HCT116 (cell line): ENCODE data around the gene KRTAP10-1. TPM values are rescaled to one million over a fixed set of nuclear protein-coding genes. Genes with fewer than 3 reads are reported as not detected.

Source experiments
- ATAC-seq: fragments of 200-7000 bp; cut with Tn5 transposase; 2 replicates; pipeline ENCODE4 v1.9.1; 2020; ENCODE audit warnings: mild to moderate bottlenecking, moderate library complexity
- BruUV-seq: library from RNA; stranded (reverse); fragments of 400-500 nt; replicated peaks from 2 replicates; lab custom pipeline; 2021; lab: Mats Ljungman, UMichigan
- CTCF ChIA-PET: fragments of 300-600 bp; sonication (Branson Sonifier 250); formaldehyde crosslinking; loops from one replicate; lab custom pipeline; 2021; ENCODE audit warnings: antibody characterized with exemption; lab: Charles Lee
- POLR2A ChIA-PET: fragments of 300-600, 350-600 bp; sonication (Branson Sonifier 250); formaldehyde crosslinking; loops from one replicate; lab custom pipeline; 2021; ENCODE audit warnings: antibody characterized with exemption; lab: Charles Lee
- RAD21 ChIA-PET, 2 experiments: fragments of 300-600 bp; sonication (Branson Sonifier 250); formaldehyde crosslinking; loops; one replicate each; lab custom pipeline; 2023; ENCODE audit warnings: low total read pairs in 2 of 2; ENCODE audit not compliant: uncharacterized antibody in 2 of 2, unreplicated experiment in 2 of 2, low non-redundant PET in 1 of 2; lab: Charles Lee
- DNase-seq: peaks from one replicate; pipeline ENCODE4 v3.0.0-alpha.2; 2010; ENCODE audit warnings: low read depth, low spot score
- H2AFZ ChIP-seq: fragments of 200-600 bp; shearing (Covaris generic), sonication (generic); 2 replicates; pipeline ENCODE4 v1.6.1; 2017; ENCODE audit warnings: low read depth, mixed run types, mixed read lengths, antibody characterized with exemption, low read length; ENCODE audit not compliant: poor library complexity, severe bottlenecking
- H3K27ac ChIP-seq: 2 replicates; pipeline ENCODE4 v1.5.1; 2012; ENCODE audit warnings: low read depth, low read length
- H3K27me3 ChIP-seq: fragments of 200-600 bp; sonication (generic); 2 replicates; pipeline ENCODE4 v1.6.1; 2016; ENCODE audit warnings: mixed run types, low read length, mixed read lengths; ENCODE audit not compliant: insufficient read depth
- H3K36me3 ChIP-seq, 2 experiments: fragments of 200-500 bp in 1 of 2; fragments of 200-600 bp in 1 of 2; sonication (Bioruptor generic) in 1 of 2; sonication (generic) in 1 of 2; 2 replicates each; pipeline versions ENCODE4 v1.5.1 to v1.6.1; 2014 to 2016; ENCODE audit warnings: low read length in 2 of 2, inconsistent platforms in 1 of 2, mixed read lengths in 1 of 2, mixed run types in 1 of 2; ENCODE audit not compliant: insufficient read depth in 2 of 2, control insufficient read depth in 1 of 2
- H3K4me1 ChIP-seq, 2 experiments: fragments of 200-600 bp in 1 of 2; sonication (generic) in 1 of 2; 2 replicates each; pipeline versions ENCODE4 v1.5.1 to v1.6.1; 2012 to 2017; ENCODE audit warnings: low read length in 2 of 2, inconsistent platforms in 1 of 2, mild to moderate bottlenecking in 1 of 2, mixed read lengths in 1 of 2, mixed run types in 1 of 2, moderate library complexity in 1 of 2; ENCODE audit not compliant: insufficient read depth in 2 of 2, control insufficient read depth in 1 of 2
- H3K4me2 ChIP-seq: fragments of 200-600 bp; sonication (generic); 2 replicates; pipeline ENCODE4 v1.6.1; 2017; ENCODE audit warnings: mixed run types, low read length, mixed read lengths
- H3K4me3 ChIP-seq, 2 experiments: fragments of 200-600 bp in 1 of 2; sonication (generic) in 1 of 2; replicated peaks in 1 of 2; 2 replicates each; pipeline ENCODE4 v1.5.1; 2011 to 2016; ENCODE audit warnings: low read length in 2 of 2, control low read depth in 1 of 2, low read depth in 1 of 2, mild to moderate bottlenecking in 1 of 2, mixed read lengths in 1 of 2, mixed run types in 1 of 2
- H3K79me2 ChIP-seq: fragments of 200-600 bp; sonication (generic); 2 replicates; pipeline ENCODE4 v1.6.1; 2017; ENCODE audit warnings: mild to moderate bottlenecking, mixed run types, low read length, moderate library complexity, mixed read lengths; ENCODE audit not compliant: insufficient read depth
- H3K9ac ChIP-seq: fragments of 200-600 bp; sonication (generic); 2 replicates; pipeline ENCODE4 v1.6.1; 2016; ENCODE audit warnings: low read length, mixed read lengths
- H3K9me2 ChIP-seq: fragments of 200-600 bp; sonication (generic), shearing (Covaris generic); 2 replicates; pipeline ENCODE4 v1.6.1; 2017; ENCODE audit warnings: mixed run types, mild to moderate bottlenecking, moderate library complexity; ENCODE audit not compliant: insufficient read depth
- H3K9me3 ChIP-seq, 2 experiments: fragments of 200-500 bp in 1 of 2; fragments of 200-600 bp in 1 of 2; sonication (Bioruptor generic) in 1 of 2; sonication (generic) in 1 of 2; 2 replicates each; pipeline ENCODE4 v1.6.1; 2014 to 2017; ENCODE audit warnings: low read length in 2 of 2, mixed read lengths in 2 of 2, inconsistent platforms in 1 of 2, low read depth in 1 of 2, mild to moderate bottlenecking in 1 of 2, mixed run types in 1 of 2, moderate library complexity in 1 of 2; ENCODE audit not compliant: control insufficient read depth in 1 of 2, insufficient read depth in 1 of 2
- H4K20me1 ChIP-seq: fragments of 200-600 bp; sonication (generic), shearing (Covaris generic); 2 replicates; pipeline ENCODE4 v1.6.1; 2017; ENCODE audit warnings: mixed run types, mild to moderate bottlenecking, moderate library complexity; ENCODE audit not compliant: insufficient read depth
- CBX3 ChIP-seq: IDR thresholded peaks from 2 replicates; pipeline ENCODE4 v1.6.1; 2012; ENCODE audit warnings: low read depth
- CEBPB ChIP-seq: IDR thresholded peaks from 2 replicates; pipeline ENCODE4 v1.6.1; 2012; ENCODE audit warnings: low read depth
- ELF1 ChIP-seq: IDR thresholded peaks from 2 replicates; pipeline ENCODE4 v1.6.1; 2012; ENCODE audit warnings: low read depth, borderline replicate concordance
- EZH2phosphoT487 ChIP-seq: fragments of 200-600 bp; IDR thresholded peaks from 2 replicates; pipeline ENCODE4 v1.6.1; 2018; ENCODE audit warnings: antibody characterized with exemption, borderline replicate concordance
- POLR2A ChIP-seq: IDR thresholded peaks from 2 replicates; pipeline ENCODE4 v1.7.0; 2011; ENCODE audit warnings: borderline replicate concordance; ENCODE audit not compliant: insufficient read depth, insufficient read length; ENCODE audit errors: extremely low read depth
- POLR2AphosphoS5 ChIP-seq: IDR thresholded peaks from 2 replicates; pipeline ENCODE4 v1.6.1; 2011; ENCODE audit warnings: mild to moderate bottlenecking, low read depth, low read length, moderate library complexity
- SIN3A ChIP-seq: IDR thresholded peaks from 2 replicates; pipeline ENCODE4 v1.6.1; 2012; ENCODE audit warnings: low read depth
- SRF ChIP-seq: IDR thresholded peaks from 2 replicates; pipeline ENCODE4 v1.6.1; 2012; ENCODE audit warnings: low read depth
- YY1 ChIP-seq: IDR thresholded peaks from 2 replicates; pipeline ENCODE4 v1.6.1; 2011; ENCODE audit warnings: low read length, low read depth, moderate library complexity, mild to moderate bottlenecking; ENCODE audit not compliant: insufficient replicate concordance; ENCODE audit errors: extremely low read depth
- ZFX ChIP-seq: fragments of 450-650 bp; IDR thresholded peaks from 2 replicates; pipeline ENCODE4 v1.6.1; 2017
- ZNF274 ChIP-seq: fragments of 200-500 bp; sonication (Bioruptor generic); IDR thresholded peaks from 2 replicates; pipeline ENCODE4 v1.6.1; 2014; ENCODE audit warnings: mild to moderate bottlenecking, low read depth, low read length, inconsistent platforms
- intact Hi-C: fragments of 100-400 bp; cut with micrococcal nuclease; formaldehyde crosslinking; loops from 2 replicates; pipeline ENCODE4 v1.10.0; 2022
- total RNA-seq: library from RNA; stranded (reverse); gene quantifications from one replicate; pipeline ENCODE4 v1.2.1, GENCODE V29; 2021; ENCODE audit not compliant: unreplicated experiment
- TF ChIP-seq, protein P1 (sequence below): IDR thresholded peaks from 2 replicates; pipeline ENCODE4 v1.6.1; 2011; ENCODE audit warnings: mild to moderate bottlenecking, low read length, moderate library complexity; ENCODE audit not compliant: insufficient replicate concordance; ENCODE audit errors: extremely low read depth
- TF ChIP-seq, protein P2 (sequence below): IDR thresholded peaks from 2 replicates; pipeline ENCODE4 v1.6.1; 2012; ENCODE audit warnings: low read depth

KRTAP10-1 gene
- total RNA-seq, 1 experiment from 2014 or later: not detected

DNA sequence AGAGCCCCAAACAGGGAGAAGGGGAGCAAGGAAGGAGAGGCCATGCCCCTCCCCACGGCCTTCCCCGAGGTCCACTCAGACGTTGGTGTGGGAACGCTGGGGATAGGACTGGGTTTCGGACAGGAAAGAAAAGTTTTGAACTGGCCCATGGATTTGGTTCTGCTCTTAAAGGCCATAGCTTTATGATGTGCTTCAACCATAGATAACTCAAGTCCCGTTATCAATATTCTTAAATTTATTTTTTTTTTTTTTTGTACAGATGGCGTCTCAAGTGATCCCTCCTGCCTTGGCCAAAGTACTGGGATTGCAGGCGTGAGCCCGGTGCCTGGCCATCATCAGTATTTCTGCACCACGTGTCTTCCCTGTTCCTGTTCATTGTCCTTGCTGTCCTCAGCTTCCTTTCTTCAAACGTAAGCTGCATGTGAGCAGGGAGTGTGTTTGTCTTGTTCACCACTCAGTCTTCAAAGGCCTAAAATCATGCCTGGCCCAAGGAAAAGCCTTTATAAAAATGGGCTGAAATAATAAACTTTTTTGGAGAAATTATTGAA, 820 bp upstream of the KRTAP10-1 start:
- ChIA-PET RAD21 (no interaction called here), POLR2A (no interaction called here), CTCF (no interaction called here)
- H3K27me3 ChIP-seq: no peaks in the 10 kb centered on the region
- peaks cover 7 to 17% of the 10 kb centered on the region in 2 experiments for H3K9me3 ChIP-seq
- H2AFZ ChIP-seq: no peak overlapping the region
- H3K4me1 ChIP-seq: no peaks in the 10 kb centered on the region
- BruUV-seq: no TSS peak
- H3K4me3 ChIP-seq: no peak overlapping the region
- intact Hi-C loops: no loop called here
- H3K36me3 ChIP-seq: no peaks in the 10 kb centered on the region
- no peaks in the 10 kb centered on the region for H4K20me1 ChIP-seq
- DNase-seq (no peak), ATAC-seq (no peak)
- no peak overlapping the region for H3K9ac ChIP-seq
- H3K4me2 ChIP-seq: no peak overlapping the region
- no peaks in the 10 kb centered on the region for H3K9me2 ChIP-seq
- no peaks in the 10 kb centered on the region for H3K79me2 ChIP-seq
- no peak overlapping the region for H3K27ac ChIP-seq
- TF ChIP-seq ELF1 (no peak), YY1 (no peak), ZFX (no peak), SIN3A (no peak), CBX3 (no peak)
- TF ChIP-seq, protein P1, sequence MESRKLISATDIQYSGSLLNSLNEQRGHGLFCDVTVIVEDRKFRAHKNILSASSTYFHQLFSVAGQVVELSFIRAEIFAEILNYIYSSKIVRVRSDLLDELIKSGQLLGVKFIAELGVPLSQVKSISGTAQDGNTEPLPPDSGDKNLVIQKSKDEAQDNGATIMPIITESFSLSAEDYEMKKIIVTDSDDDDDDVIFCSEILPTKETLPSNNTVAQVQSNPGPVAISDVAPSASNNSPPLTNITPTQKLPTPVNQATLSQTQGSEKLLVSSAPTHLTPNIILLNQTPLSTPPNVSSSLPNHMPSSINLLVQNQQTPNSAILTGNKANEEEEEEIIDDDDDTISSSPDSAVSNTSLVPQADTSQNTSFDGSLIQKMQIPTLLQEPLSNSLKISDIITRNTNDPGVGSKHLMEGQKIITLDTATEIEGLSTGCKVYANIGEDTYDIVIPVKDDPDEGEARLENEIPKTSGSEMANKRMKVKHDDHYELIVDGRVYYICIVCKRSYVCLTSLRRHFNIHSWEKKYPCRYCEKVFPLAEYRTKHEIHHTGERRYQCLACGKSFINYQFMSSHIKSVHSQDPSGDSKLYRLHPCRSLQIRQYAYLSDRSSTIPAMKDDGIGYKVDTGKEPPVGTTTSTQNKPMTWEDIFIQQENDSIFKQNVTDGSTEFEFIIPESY: no peak

DNA sequence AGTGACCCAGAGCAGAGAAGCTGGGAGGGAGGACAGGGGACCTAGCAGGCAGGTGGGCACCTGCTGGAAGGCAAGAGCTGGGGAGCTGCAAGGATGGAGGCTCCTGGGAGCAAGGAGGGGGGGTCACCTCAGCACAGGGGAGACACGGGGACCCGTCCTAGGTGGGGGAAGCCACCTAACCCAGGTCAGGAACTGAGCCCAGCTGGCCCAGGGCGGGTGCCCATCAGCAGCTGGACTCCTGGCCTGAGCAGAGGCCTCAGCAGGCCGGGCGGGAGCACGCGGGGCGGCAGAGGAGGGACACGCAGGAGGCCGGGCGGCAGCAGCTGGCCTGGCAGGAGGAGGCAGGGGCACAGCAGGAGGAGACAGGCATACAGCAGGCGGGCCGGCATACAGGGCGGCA, 949 bp downstream of the KRTAP10-1 start:
- BruUV-seq: no TSS peak
- Histone ChIP-seq H3K9ac (no peak overlapping the region), H3K4me3 (no peak overlapping the region), H3K9me2 (no peaks in the 10 kb centered on the region), H3K27ac (no peak overlapping the region), H3K4me2 (no peak overlapping the region), H3K36me3 (no peaks in the 10 kb centered on the region), H3K79me2 (no peaks in the 10 kb centered on the region), H3K9me3 (peaks cover 7 to 15% of the 10 kb centered on the region in 2 experiments), H4K20me1 (no peaks in the 10 kb centered on the region), H2AFZ (no peak overlapping the region), H3K4me1 (no peaks in the 10 kb centered on the region), H3K27me3 (no peaks in the 10 kb centered on the region)
- intact Hi-C loops: no loop called here
- no peak for DNase-seq
- CTCF ChIA-PET: no interaction called here
- RAD21 ChIA-PET: no interaction called here
- no peak for ATAC-seq
- POLR2A ChIA-PET: no interaction called here
- TF ChIP-seq, protein P1: no peak
- TF ChIP-seq EZH2phosphoT487: no peak
- TF ChIP-seq ZNF274: no peak
- TF ChIP-seq POLR2AphosphoS5: no peak
- TF ChIP-seq CEBPB: no peak
- TF ChIP-seq POLR2A: no peak
- no peak for TF ChIP-seq YY1
- TF ChIP-seq SRF: no peak
- TF ChIP-seq, protein P2, sequence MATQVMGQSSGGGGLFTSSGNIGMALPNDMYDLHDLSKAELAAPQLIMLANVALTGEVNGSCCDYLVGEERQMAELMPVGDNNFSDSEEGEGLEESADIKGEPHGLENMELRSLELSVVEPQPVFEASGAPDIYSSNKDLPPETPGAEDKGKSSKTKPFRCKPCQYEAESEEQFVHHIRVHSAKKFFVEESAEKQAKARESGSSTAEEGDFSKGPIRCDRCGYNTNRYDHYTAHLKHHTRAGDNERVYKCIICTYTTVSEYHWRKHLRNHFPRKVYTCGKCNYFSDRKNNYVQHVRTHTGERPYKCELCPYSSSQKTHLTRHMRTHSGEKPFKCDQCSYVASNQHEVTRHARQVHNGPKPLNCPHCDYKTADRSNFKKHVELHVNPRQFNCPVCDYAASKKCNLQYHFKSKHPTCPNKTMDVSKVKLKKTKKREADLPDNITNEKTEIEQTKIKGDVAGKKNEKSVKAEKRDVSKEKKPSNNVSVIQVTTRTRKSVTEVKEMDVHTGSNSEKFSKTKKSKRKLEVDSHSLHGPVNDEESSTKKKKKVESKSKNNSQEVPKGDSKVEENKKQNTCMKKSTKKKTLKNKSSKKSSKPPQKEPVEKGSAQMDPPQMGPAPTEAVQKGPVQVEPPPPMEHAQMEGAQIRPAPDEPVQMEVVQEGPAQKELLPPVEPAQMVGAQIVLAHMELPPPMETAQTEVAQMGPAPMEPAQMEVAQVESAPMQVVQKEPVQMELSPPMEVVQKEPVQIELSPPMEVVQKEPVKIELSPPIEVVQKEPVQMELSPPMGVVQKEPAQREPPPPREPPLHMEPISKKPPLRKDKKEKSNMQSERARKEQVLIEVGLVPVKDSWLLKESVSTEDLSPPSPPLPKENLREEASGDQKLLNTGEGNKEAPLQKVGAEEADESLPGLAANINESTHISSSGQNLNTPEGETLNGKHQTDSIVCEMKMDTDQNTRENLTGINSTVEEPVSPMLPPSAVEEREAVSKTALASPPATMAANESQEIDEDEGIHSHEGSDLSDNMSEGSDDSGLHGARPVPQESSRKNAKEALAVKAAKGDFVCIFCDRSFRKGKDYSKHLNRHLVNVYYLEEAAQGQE: no peak
